ENCODE data around the gene DYNC1H1.

Gene DYNC1H1

DNA sequence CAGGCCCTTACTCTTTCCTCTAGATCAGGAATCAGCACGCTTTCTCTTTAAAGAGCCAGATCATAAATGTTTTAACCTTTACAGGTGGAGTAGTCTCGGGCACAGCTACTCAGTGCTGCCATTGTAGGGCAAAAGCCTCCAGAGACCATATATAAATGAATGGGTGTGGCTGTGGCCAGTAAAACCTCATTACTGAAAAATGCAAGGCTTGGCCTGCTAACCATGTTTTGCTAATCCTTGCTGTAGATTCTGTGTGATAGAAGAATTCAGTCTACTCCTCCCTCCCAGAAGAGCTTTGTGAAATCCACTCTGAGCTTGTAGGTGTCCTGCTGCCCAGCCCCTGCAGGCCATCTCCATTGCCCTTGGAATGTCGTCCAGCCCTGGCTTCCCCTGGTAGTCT is 64.4 kb downstream of the DYNC1H1 start:
- in situ Hi-C loops (cut with MboI; ENCODE audit: low sequenced_read_pairs) = no loop called here

DNA sequence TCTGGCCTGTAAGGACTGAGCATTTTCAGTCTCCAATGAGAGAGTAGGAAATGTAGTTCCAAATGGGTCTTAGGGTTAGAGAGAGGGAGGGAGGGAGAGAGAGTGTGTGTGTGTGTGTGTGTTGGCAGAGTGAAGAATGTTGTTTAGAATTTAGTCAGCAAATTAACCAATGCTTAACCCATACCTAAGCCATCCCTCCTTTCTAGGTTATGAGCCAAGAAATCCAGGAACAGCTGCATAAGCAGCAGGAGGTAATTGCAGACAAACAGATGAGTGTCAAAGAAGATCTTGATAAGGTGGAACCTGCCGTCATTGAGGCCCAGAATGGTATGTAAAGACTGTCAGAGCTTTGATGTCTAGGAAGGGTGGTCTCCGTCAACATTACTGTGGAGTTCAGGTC is 65.6 kb downstream of the DYNC1H1 start:
- in situ Hi-C loops (cut with MboI; ENCODE audit: low sequenced_read_pairs) = loop anchor here (10.0 kb wide), 1 partner anchor 45 kb away; no protein-coding TSS in a partner anchor

DNA sequence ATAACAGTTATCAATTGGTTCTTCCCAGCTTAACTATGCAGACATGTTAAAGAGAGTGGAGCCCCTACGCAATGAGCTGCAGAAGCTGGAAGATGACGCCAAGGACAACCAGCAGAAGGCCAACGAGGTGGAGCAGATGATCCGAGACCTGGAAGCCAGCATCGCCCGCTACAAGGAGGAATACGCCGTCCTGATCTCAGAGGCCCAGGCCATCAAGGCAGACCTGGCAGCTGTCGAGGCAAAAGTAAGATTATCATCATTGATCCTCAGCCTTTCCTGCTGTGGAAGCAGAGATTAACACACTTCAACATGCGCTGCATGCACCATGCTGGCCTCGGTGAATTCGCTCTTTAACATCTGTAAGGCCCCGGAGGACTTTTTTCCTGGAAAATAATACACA is 68.9 kb downstream of the DYNC1H1 start:
- in situ Hi-C loops (cut with MboI; ENCODE audit: low sequenced_read_pairs) = loop anchor here (10.0 kb wide), 1 partner anchor 48 kb away; no protein-coding TSS in a partner anchor

DNA sequence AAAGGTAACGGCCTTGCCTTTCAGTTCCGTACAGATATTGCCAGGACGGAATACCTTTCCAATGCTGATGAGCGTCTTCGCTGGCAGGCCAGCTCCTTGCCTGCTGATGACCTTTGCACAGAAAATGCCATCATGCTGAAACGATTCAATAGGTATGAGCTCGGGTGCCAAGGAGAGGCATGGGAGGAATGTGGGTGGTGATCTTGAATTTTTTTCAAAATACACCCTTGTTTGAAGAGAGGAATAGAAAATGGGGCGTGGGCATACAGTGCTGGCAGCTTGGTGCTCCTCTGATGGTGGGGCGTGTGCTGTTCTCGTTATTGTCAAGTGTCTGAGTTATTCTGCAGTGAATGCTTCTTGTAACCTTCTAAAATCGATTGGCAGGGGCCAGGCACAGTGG is 69.9 kb downstream of the DYNC1H1 start:
- in situ Hi-C loops (cut with MboI; ENCODE audit: low sequenced_read_pairs) = loop anchor here (10.0 kb wide), 1 partner anchor 50 kb away; no protein-coding TSS in a partner anchor

DNA sequence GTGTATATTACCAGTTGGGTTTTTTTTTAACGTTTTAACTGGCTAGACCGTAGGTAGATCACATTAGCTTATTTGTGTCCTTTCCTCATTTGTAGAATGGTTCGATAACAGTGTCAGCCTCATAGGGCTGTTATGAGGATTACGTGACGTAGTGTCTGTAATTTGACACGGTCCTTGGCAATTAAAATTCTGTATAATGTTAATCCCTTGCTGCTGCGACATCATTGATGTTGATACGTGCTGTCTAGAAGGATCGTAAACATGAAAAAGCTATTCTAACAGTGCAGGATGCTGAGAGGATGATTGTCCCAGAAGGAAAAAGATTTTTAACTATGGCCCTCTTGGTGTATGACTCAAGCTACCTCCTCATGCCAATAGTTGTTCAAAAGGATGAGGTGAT is 71.5 kb downstream of the DYNC1H1 start:
- in situ Hi-C loops (cut with MboI; ENCODE audit: low sequenced_read_pairs) = loop anchor here (10.0 kb wide), 1 partner anchor 51 kb away; no protein-coding TSS in a partner anchor

- in situ Hi-C loops (cut with MboI; ENCODE audit: low sequenced_read_pairs) = loop anchor here (10.0 kb wide), 1 partner anchor 53 kb away; no protein-coding TSS in a partner anchor
Measured at GRCh38 chr14:102037686-102038085, 73.3 kb downstream of the DYNC1H1 start.

GRCh38 chr14:102039157-102039556 is 74.8 kb downstream of the DYNC1H1 start:
- in situ Hi-C loops (cut with MboI; ENCODE audit: low sequenced_read_pairs) = loop anchor here (10.0 kb wide), 1 partner anchor 54 kb away; no protein-coding TSS in a partner anchor

DNA sequence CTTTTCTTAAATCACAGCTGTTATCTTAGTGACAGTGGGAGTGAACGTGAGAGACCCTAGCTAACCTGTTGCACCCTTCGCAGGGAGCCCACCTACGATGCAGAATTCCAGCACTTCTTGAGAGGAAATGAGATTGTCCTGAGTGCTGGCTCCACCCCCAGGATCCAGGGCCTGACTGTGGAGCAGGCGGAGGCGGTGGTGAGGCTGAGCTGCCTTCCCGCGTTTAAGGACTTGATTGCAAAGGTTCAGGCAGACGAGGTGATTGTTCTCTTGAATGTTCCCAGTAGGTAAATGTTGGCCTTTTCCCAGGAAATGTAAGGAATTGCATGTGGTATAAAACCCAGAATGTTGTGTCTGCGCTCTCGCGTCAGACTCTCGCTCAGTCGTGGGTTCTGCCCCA is 75.8 kb downstream of the DYNC1H1 start:
- in situ Hi-C loops (cut with MboI; ENCODE audit: low sequenced_read_pairs) = no loop called here

GRCh38 chr14:102042699-102043098 is 78.3 kb downstream of the DYNC1H1 start:
- in situ Hi-C loops (cut with MboI; ENCODE audit: low sequenced_read_pairs) = no loop called here

GRCh38 chr14:102043251-102044025 is 79.1 kb downstream of the DYNC1H1 start:
- in situ Hi-C loops (cut with MboI; ENCODE audit: low sequenced_read_pairs) = no loop called here

- in situ Hi-C loops (cut with MboI; ENCODE audit: low sequenced_read_pairs) = no loop called here
Measured at GRCh38 chr14:102044566-102044965, 80.2 kb downstream of the DYNC1H1 start.

DNA sequence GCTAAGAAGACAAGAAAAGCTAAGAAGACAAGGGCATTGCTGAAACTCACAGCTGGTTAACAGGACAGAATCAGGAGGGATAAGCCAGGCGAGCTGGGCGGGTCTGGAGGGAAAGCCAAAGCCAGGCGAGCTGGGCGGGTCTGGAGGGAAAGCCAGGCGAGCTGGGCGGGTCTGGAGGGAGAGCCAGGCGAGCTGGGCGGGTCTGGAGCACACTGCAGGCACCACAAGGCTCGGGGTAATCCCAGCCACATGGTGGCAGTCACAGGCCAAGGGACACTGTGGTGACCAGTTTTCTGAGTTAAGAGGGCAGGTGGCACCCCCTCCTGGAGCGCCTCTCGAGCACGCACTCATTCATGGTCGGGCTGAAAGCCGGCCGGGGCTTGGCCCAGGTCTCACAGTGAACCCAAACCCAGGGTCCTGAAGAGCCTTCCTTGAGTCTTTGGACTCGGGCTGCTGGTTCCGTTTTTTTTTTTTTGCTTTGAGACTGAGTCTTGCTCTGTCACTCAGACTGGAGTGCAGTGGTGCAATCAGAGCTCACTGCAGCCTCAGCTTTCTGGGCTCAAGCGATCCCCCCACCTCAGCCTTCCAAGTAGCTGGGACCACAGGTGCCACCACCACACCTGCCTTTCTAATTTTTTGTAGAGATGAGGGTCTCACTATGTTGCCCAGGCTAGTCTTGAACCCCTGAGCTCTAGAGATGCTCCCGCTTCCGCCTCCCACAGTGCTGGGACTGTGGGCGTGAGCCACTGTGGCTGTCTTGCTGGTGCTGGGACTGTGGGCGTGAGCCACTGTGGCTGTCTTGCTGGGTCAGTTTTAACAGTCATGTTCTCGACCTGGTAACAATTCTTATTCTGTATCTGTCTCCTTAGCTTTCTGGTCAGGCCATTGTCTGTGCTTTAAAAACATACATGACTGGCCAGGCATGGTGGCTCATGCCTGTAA is 82.2 kb downstream of the DYNC1H1 start:
- in situ Hi-C loops (cut with MboI; ENCODE audit: low sequenced_read_pairs) = no loop called here

GRCh38 chr14:102047808-102048540 is 83.6 kb downstream of the DYNC1H1 start:
- in situ Hi-C loops (cut with MboI; ENCODE audit: low sequenced_read_pairs) = no loop called here

GRCh38 chr14:102049258-102050025 is 85.1 kb downstream of the DYNC1H1 start:
- in situ Hi-C loops (cut with MboI; ENCODE audit: low sequenced_read_pairs) = no loop called here

- in situ Hi-C loops (cut with MboI; ENCODE audit: low sequenced_read_pairs) = no loop called here
Measured at GRCh38 chr14:102050026-102050405, 85.6 kb downstream of the DYNC1H1 start.

DNA sequence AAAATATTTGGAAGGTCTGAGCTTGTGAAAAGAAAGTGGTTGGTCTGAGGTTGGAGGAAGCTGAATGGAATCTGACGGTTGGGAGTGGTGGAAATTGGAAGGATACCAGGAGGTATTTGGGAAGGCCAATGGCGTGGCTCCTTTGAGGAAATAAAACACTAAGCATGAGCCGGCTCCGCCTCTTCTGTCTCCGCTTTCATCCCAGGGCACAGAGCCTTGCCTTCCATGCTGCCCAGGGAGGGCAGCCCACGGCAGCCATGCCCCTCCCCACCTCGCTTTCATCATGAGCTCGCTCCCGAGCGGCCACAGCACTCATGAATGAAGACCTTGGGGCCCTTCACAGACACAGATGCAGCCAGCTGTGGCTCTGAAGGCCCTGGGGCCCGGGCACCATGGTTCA is 86.3 kb downstream of the DYNC1H1 start:
- in situ Hi-C loops (cut with MboI; ENCODE audit: low sequenced_read_pairs) = no loop called here

DNA sequence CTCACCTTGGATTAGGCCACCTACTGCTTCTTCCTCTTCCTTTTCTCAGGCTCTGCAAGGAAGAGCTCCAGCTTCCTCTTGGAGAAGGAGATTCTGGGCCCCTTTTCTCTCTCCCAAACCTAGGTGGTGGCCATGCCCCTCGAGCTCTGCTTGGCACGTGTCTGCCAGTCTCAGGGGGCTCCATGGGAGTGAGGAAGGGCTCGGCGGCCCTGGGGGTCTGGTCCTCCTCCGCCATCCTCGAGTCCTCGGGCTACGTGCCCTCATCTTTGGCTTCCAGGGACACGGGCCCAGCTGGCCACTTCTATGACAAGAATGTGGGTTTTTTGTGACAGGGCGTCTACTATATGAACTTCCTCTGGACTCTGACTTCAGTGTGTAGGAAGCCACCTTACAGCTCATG is 88.1 kb downstream of the DYNC1H1 start:
- in situ Hi-C loops (cut with MboI; ENCODE audit: low sequenced_read_pairs) = no loop called here

DNA sequence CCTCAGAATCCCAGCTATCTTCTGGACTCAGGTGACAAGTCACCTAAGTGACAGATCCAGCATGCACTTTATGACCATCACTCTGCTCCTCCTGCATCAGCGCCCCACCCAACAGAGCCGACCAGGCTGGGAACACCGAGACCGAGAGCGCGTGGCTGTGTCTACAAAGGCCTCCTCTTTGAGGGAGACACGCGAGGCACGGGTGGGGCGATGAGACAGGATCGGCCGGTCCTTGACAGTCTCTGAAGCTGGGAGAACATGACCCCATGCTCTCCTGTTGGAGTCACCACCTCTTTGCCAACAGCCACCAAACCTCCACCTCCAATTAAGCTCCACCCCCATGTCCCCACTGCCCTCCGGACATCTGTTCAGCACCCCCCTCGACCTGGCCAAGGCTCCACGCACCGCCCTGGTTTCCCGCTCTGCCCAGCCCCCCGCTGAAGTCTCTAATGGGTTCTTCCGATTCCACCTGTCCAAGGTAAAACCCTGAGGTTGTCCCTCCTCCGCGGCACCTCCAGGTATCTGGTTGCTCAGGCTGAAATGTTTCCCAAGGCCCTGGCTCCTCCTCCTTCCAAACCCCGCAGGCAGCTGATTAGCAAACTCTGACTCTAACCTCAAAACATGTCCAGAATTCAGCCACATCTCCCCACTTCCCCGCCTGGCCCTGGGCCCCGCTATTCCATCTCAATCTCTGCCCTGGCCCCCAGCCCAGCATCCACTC is 91.0 kb downstream of the DYNC1H1 start:
- in situ Hi-C loops (cut with MboI; ENCODE audit: low sequenced_read_pairs) = no loop called here

DNA sequence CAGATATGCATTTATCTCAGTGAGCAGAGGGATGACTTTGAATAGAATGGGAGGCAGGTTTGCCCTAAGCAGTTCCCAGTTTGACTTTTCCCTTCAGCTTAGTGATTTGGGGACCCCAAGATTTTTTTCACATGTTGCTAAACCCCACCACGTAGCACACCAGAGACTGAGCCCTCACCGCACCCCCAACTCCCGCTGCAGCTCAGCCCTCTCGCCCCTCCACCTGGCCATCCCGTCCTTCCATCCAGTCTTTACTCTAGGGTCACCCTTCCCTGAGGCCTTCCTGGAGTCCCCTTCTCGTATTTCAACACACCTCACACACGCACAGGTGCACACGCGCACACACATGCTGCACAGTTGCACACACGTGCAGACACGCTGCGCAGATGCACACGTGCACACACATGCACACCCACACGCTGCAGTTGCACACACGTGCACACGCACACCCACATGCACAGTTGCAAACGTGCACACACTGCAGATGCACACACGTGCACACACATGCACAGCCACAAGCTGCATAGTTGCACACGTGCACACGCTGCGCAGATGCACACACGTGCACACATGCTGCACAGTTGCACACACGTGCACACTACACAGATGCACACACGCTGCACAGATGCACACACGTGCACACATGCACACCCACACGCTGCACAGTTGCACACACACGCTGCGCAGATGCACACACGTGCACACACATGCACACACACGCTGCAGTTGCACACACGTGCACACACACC is 92.5 kb downstream of the DYNC1H1 start:
- in situ Hi-C loops (cut with MboI; ENCODE audit: low sequenced_read_pairs) = no loop called here
